HG03159 (cell line): Measurements from ENCODE around the gene CUL7.

Source experiments
- ATAC-seq: cut with Tn5 transposase; IDR thresholded peaks from one replicate; pipeline ENCODE4 v1.9.1; 2021; ENCODE audit warnings: mild to moderate bottlenecking, moderate library complexity; ENCODE audit not compliant: unreplicated experiment

CUL7 gene

GRCh38 chr6:43077981-43078511 lies 24.4 kb upstream of the CUL7 start:
- ATAC-seq = no peak

- ATAC-seq = no peak
Measured at GRCh38 chr6:43077333-43077809, 23.7 kb upstream of the CUL7 start.

GRCh38 chr6:43076464-43077332 lies 23.0 kb upstream of the CUL7 start:
- ATAC-seq = no peak

GRCh38 chr6:43075670-43076463 lies 22.2 kb upstream of the CUL7 start, which contains the start of gene PTK7:
Gene PTK7, plus strand, starts transcription at chr6:43076314. Its CDS starts 175 bp downstream, at chr6:43076489.
- no peak for ATAC-seq

- no peak for ATAC-seq
Measured at GRCh38 chr6:43074847-43075669, 21.4 kb upstream of the CUL7 start.

- ATAC-seq = no peak
Measured at GRCh38 chr6:43070028-43070632, 16.5 kb upstream of the CUL7 start.

- no peak for ATAC-seq
Measured at GRCh38 chr6:43062818-43063217, 9.2 kb upstream of the CUL7 start.

GRCh38 chr6:43061861-43062260 lies 8.2 kb upstream of the CUL7 start:
- ATAC-seq = no peak

- ATAC-seq = no peak
Measured at GRCh38 chr6:43060755-43061633, 7.3 kb upstream of the CUL7 start.

GRCh38 chr6:43060034-43060754 lies 6.5 kb upstream of the CUL7 start:
- ATAC-seq = no peak

GRCh38 chr6:43059168-43060033 lies 5.8 kb upstream of the CUL7 start, which contains the start of the genes KLC4 and MRPL2:
Gene KLC4, plus strand, starts transcription at chr6:43059631. Its CDS starts 1,705 bp downstream, at chr6:43061336.
Gene MRPL2, minus strand, starts transcription at chr6:43059434. Its CDS starts 53 bp downstream, at chr6:43059381.
- ATAC-seq = peak; percentile 89

- ATAC-seq = no peak
Measured at GRCh38 chr6:43058531-43058930, 4.9 kb upstream of the CUL7 start.

- ATAC-seq = no peak
Measured at GRCh38 chr6:43055966-43056365, 2.3 kb upstream of the CUL7 start.

GRCh38 chr6:43054206-43054943 lies 724 bp upstream of the CUL7 start:
- ATAC-seq = no peak

- peak; percentile 28 for ATAC-seq
Measured at GRCh38 chr6:43052842-43053544, 658 bp downstream of the CUL7 start.

- ATAC-seq = no peak
Measured at GRCh38 chr6:43052225-43052841, 1.3 kb downstream of the CUL7 start.
